HG03135 (cell line): ENCODE results near the gene CPT1A.

Experiments
- ATAC-seq: cut with Tn5 transposase; IDR thresholded peaks from one replicate; pipeline ENCODE4 v1.9.1; 2021; ENCODE audit warnings: mild to moderate bottlenecking, moderate library complexity; ENCODE audit not compliant: unreplicated experiment

Gene CPT1A

DNA sequence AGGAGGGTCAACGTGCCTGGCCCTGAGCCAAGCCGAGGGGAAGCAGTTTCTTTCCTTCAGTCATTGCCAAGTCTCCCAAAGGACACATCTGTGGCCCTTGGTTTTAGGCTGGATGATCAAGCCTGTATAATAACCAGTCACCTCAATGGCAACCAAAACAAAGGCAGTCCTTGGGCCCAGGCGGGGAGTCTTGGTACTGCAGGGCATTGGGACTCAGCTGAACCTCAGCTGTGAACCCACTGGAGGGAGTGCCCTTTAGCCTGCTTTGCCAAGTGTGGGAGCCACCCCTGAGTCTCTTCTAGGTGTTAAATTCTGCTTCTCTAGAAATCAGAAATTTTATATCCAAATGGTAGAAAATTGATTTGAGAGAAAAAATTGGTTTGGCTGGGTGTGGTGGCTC, 36.9 kb downstream of the CPT1A start:
- ATAC-seq, result no peak

DNA sequence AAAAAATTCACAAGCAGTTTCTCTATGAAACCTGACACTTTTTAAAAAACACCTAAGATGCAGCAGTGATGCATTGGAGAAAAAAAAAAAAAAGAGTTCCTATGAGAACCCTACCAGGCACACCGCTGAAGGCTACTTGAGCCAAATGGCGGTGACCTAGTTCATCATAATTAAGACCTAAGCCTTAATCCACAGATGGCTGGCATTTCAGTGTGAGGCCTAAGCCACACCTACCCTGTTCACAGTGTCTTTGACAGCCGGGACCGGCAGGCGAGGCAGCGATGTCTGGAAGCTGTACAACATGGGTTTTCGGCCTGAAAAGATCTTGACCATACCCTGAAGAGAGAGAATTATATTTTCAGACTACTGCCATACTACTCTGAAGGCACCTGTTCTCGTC, 38.0 kb downstream of the CPT1A start:
- ATAC-seq, result no peak

DNA sequence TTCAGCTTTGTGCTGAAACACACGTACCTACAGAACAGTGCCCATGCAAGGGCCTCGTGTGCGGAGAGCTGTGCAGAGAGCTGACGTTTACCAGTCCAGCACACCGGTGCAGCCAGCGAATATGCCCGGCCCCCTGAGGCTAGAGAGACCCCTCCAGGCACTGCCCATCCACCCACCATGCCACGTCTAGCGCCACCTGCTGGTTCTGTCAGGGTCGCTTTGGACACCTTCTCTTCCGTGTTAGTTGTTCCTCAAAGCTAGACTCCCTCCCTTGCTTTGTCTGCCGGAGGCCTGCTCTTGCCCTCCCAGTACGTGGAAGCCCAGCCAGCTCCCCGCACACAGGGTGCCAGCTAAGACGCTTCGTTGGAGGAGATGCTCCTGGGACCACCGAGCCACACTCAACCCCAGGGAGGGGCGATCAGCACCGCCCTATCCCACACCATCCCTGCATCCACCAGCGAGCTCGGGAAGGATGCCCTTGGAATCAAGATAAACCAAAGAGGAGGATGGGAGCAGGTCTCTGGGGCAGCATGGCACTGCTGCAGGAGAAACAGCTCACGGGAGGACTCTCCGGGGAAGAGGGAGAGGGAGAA, 43.4 kb downstream of the CPT1A start:
- ATAC-seq, result no peak

DNA sequence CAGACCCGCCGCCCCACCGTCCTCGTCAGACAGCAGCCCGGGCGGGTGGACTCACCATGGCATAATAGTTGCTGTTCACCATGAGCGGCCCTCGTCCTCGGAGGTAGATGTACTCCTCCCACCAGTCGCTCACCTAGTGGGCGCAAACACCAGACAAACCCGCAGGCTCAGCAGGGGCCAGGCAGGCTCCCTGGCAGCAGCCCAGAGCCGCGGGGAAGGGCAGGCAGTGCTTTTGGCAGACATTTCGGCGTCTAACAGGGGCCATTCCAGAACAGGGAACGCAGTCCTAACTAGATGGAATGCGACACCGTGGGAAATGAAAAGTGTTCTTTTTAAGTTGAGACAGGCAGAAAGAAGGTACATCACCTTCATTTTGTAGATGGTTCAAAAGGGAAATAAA, 44.9 kb downstream of the CPT1A start:
- no peak for ATAC-seq

DNA sequence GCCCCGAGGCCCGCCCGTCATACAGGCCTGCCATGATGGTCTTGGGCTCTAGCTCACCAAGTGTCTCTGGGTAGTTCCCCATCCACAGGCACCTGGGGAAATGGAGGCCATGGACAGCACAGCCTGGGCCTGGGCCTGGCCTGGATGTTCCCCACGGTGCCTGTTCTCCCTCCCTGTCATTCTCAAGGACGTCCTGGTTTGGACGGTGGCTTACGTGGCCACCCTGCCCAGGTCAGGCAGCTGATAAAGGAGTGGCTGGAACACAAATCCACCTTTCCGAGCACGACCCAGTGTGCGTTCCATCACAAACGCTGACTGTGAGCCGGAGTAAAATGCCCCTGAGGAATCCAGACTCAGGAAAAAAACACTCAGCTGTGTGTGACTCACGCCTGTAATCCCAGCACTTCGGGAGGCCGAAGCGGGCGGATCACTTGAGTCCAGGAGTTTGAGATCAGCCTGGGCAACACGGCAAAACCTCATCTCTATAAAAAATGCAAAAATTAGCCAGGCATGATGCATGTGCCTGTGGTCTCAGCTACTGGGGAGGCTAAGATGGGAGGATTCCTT, 49.2 kb downstream of the CPT1A start:
- ATAC-seq, result no peak

DNA sequence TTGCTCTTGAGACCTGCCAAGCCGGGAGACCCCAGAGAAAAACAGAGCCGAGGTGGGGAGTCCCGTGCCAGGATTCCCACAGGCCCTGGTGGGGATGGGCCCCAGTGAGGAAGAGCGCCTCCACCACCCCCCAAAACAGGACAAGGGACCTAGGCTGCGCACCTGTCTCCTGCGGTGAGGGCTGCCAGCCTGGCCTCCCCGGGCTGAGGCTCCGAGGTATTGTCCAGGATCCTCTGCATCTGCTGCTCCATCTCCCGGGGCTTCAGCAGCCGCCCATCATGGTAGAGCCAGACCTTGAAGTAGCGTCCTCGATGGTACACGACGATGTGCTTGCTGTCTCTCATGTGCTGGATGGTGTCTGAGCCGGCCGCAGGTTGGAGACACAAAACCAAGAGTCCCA, 57.1 kb downstream of the CPT1A start:
- ATAC-seq, result no peak

DNA sequence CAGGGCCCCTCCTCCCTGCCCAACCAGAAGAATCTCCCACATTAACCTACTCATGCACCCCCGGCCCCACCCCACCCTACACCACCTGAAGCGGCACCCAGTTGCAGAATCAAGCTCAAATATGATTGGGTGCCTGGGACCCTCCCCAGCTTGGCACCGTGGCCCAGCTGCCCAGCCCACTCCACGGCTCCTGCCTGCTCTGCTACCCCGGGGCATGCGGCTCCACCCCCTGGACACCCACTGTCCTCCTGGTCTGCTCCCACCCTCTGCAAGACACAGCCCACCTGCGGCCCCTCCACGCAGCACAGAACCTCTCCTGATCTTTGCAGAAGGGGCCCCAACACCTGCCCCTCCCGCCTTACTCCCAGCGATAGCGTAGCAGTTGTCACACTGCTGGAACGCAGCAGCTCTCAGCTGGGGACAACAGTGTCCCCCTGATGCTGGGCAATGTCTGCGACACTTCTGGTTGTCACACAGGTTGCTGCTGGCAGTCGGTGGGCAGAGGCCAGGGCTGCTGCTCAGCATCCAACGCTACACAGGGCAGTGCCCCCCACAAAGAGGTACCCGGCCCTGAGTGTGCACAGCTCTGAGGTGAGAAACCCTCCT, 58.4 kb downstream of the CPT1A start:
- no peak for ATAC-seq

DNA sequence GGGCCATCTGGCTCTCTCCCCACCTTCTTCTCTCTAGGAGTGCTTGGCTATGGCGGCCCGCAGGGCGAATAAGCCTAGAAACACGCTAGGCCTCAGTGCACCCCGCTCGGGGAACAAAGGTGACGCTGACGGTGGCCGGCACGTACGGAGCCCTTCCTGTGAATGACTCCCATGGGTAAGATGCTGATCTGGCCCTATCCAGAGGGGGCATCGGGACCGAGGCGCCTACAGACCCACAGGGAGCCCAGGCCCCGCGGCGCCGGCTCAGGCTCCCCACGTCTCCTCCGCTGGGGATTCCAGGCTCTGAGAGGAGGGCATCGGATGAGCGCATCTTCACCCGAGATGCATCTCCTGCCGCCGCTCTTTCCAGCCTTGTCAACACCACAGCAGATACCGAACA, 59.0 kb downstream of the CPT1A start:
- no peak for ATAC-seq

DNA sequence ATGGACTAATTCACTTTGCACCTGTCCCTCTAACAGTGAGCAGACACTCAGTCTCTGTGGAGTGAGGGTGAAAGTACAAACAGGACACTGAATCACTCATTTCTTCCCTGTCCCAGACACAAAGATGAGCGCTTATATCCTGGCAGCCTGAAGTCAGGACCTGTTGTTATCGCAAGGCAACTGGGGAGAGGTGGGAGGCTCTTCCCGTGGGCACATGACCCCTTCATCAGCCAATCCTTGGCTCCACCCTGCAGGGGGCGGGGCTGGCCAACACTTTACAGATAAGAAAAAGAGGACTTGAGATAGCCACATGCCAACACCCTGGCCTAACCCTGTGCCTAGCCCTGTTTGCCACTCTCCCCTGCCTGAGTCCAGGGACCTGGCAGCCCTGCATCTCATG, 60.9 kb downstream of the CPT1A start:
- no peak for ATAC-seq

DNA sequence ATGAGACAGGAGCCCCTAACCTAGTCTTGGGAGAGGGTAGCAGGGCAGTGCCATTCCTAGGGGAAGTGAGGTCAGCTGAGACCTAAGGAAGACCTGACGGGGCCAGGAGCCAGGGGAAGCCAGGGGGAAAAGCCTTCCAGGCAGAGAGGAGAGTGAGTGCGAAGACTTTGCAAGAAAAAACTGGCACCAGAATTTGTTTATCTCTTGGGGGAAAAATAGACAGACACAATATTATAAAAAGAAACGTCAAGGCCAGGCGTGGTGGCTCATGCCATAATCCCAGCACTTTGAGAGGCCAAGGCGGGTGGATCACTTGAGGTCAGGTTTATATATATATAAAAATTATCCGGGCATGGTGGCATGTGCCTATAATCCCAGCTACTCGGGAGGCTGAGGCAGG, 63.5 kb downstream of the CPT1A start:
- no peak for ATAC-seq

DNA sequence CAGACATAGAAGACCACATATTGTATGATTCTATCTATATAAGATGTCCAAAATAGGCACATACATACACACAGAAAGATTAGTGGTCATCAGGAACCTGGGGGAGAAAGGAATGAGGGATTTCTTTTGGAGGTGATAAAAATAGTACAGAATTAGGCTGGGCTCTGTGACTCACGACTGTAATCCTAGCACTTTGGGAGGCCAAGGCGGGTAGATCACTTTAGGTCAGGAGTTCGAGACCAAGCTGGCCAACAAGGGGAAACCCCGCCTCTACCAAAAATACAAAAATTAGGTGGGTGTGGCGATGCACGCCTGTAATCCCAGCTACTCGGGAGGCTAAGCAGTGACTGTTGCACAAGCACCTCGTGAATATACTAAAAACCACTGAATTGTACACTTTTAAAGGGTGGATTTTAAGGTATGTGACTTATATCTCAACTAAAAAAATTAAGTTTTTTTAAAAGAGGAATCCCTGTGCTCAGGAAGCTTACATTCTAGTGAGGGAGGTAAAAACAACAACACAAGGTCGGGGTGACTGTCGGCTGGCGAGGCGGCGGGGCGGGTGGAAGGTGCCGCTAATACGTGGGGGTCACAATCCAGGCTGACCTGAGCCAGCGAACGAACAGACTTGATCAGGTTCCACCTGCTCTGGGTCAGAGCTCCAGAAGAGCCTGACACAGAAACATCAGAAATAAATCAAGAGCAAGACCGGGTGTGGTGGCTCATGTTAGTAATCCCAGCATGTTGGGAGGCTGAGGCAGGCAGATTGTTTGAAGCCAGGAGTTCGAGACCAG, 65.1 kb downstream of the CPT1A start:
- no peak for ATAC-seq

DNA sequence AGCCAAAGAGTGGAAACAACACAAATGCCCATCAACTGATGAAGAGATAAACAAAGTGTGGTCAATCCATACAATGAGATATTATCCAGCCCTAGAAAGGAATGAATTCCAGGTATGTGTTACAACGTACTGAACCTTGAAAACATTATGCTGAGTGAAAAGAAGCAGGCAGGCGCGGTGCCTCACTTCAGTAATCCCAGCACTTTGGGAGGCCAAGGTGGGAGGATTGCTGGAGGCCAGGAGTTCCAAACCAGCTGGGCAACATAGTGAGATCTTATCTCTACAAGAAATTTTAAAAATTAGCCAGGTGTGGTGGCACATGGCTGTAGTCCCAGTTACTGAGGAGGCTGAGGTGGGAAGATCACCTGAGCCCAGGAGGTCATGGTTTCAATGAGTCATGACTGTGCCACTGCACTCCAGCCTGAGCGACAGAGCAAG, 65.7 kb downstream of the CPT1A start:
- ATAC-seq, result no peak

DNA sequence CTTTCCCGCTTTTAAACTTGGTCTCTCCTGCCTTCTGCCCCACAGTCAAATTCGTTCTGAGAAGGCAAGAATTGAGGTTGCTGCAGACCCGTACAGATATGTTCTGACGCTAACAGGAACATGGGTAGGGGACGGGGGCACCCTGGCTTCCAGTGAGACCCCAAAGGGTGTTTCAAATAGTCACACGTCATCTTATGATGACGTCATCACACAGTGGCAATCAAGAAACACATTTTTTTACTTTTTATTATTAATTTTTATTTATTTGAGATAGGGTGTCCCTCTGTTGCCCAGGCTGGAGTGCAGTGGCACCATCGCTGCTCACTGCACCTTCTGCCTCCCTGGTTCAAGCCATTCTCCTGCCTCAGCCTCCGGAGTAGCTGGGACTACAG, 67.5 kb downstream of the CPT1A start:
- ATAC-seq, result no peak

DNA sequence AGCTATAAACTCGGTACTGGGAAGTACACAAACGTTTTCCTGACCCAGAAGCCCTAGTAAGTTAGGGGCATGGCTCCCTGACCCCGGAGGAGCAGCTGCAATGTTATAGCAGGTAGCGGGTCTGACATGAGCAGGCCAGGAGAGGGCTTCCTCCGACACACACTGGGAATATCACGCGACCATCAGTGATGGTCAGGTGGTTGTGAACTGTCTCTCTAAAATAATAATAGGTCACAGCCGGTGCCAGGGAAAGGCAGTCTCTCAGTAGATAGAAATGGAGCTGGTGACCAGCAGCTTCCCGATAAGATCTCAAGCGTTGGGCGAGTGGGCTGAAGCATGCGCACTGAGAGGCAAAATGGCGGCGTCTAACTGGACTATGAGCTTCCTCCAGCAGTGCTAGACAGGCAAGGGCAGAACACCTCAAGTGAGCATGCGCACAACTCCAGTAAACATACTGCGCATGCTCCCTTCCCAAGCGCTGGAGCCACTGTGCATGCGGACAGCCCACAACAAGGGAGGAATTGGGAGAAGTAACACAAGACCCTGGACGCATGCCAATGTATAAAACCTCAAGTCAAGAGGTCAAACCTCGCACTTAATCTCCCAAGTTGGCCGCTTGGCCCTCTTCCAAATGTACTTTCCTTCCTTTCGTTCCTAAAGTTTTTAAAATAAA, 68.1 kb downstream of the CPT1A start:
- no peak for ATAC-seq

DNA sequence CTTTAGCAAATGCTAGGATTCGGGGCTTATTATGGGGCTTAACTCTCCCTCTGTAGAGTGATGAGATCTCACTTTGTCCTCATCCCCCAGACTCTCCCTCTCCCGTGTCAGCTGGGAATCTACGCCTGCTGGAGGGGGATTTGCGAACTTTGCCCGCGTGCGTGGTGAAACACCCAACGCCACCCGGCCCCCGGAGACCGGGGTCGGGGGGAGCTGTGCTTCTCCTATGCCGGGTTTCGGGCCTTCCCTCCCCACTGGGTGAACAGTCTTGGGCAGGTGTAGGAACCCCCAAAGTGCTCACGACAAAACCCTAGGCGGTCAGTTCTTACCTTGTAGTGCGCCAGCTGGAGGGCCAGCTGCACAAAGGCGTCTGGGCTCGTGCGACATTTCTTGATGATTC, 68.8 kb downstream of the CPT1A start:
- ATAC-seq, result no peak

DNA sequence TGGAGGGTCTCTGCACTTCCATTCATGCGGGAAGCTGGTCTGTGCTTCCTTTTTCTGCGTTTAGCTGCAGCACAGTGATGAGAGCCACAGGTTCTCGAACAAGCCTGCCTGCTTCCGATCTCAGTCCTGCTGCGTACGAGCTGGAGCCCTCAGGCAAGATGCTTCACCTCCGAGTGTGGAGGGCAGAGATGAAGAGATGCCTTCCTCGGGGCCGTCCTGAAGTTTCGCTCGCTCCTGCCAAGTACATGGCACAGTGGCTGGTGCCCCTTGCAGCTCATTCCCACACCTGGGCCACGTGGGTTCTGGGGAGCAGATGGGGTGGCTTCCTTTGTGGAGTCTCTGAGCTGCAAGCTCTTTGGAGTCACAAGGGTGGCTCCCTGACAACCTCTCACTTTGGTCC, 70.9 kb downstream of the CPT1A start:
- no peak for ATAC-seq

DNA sequence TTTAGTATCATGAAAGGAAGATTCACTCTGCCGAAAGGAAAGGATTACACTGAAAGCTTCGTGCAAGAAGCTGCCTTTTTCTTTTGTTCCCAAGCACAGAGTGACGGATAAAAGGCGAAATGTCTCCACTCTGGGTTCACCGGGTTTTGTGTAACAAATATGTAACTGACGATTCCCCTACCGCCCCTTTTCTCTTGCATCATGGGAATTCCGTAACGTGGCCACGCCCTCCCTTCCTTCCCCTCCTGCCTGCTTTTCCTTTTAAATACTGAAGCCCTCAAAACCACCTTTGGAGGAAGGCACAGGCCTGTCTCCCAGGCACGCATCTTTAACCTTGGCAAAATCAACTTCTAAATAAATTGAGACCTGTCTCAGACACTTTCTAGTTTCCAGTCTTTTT, 74.0 kb downstream of the CPT1A start:
- ATAC-seq, result no peak

DNA sequence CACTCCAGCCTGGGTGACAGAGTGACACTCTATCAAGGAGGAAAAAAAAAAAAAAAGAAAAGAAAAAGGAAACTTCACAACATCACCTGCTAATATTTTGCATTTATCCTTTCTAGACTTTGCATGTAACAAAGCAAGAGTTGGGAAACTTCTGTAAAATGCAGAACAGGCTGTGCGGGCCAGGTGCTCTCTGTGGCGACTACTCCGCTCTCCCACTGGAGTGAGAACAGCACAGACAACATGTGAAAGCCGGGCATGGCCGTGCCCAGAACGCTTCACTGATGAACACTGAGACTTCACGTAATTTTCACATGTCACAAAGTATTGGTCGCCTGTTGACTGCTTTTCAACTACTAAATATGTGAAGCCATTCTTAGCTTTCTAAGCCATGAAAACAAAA, 74.9 kb downstream of the CPT1A start:
- no peak for ATAC-seq

DNA sequence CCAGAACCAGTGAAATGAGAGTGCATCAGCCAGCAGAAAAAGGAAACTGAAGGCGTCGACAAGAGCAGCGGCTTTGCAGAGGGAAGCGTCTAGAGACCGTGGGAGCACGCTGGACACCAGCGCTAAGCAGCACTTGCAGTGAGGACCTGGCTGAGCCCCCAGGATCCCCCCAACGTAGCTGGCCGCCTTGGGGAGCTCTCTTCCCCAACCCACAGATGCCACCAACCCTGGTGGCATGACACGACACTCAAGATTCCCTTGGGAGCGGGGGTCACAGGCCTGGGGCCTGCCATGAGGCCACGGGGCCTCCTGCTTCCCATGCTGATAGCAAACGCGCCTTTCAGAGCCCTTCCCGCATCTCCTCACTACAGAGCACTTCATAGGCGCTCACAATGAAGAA, 77.0 kb downstream of the CPT1A start:
- no peak for ATAC-seq

DNA sequence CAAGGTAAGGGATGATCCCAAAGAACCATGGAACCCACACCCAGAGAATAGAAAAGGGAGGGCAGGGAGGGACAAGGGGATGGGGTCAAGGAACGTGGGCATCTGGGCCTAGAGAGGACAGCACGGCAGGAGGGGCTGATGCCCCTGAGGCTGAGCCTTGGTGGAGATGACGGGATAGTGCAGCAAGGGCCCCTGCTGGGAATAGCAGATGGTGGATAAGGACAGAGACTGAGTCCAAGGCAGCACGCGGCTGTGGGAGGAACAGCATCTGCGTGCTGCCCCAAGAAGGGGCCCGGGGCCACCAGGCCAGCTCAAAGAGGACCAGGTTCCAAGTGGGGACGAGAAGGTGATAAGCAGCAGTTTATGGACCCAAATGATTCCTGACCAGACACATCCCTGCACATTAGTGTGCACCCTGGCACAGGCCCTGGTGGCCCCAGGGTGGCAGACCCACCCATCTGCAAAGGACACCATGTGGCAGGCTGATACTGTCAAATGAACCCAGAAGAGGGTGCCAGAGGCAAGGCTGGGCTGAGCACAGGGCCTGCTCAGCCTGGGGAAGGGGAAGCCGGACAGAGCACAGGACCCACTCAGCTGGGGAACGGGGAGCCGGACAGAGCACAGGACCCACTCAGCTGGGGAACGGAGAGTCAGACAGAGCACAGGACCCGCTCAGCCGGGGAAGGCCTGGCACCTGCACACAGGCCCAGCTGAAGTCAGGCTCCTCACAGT, 77.6 kb downstream of the CPT1A start:
- ATAC-seq, result no peak

DNA sequence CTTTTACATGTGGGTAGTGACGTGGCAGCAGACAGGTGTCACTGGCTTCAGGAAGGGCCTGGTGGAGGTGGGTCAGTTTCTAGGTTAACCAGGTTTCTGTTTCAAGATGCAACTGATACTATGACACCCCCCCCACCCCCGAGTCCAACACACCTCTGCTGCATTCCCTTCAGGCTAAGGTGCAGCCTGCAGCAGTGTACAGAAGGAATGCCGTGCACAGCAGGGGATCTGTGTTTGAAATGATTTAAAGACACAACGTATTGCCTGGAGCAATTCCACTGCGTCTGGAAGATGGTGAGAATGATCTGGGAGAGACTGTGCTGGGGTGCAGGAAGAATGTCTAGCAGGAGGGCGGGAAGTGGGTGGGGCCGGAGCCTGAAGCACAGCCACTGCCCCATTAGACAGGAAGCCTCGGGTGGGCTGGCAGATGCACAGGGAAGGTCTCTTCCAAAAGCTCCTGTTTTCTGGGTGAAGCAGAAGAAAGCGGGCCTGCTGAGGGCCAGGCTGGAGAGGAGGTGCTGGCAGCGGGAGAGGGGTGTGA, 78.5 kb downstream of the CPT1A start:
- ATAC-seq, result no peak
